Activated T-cell treated with anti-CD3 and anti-CD28 coated beads, Interleukin-2, amount 50 U/mL, for 48 hours (primary cell): ENCODE measurements around the gene COLQ.
A peak's percentile ranks its signal among the peaks of the same experiment; 100 is the strongest.

Experiments
- DNase-seq, 2 experiments: peaks; one replicate each; pipeline ENCODE4 v3.0.0-alpha.2; 2020

Gene COLQ

GRCh38 chr3:15453501-15453900 is 68.0 kb downstream of the COLQ start:
- no peak for DNase-seq

DNA sequence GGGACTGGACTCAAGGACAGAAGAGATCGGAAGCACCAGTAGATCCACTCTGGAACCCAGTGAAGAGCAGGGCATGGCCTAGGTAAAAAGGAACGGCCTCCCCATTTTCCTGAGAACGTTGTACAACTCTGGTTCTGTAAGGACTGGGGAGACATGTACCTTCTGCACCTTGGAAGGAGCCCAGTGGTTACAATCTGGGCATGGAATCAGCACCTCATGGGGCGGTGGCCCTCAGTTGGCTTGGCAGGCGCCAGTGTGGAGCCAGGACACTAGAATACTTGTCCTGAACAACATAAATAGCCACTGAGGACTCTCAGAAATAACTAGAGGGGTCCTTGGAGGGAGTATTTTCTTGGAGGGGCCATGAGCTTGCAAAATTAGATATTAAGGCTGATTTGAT is 68.5 kb downstream of the COLQ start:
- no peak for DNase-seq

DNA sequence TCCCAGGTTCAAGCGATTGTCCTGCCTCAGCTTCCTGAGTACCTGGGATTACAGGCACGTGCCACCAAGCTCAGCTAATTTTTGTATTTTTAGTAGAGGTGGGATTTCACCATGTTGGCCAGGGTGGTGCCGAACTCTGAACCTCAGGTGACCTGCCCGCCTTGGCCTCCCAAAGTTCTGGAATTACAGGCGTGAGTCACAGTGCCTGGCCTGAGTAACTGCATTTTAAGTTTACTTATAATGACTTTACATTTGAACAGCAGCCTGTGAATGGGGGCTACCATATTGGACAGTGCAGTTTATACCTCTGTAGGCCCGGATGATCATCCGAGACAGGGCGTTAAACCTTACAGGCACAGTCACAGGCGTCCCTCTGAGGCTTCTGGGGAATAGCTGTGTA is 69.3 kb downstream of the COLQ start:
- DNase-seq: no peak

- no peak for DNase-seq
Measured at GRCh38 chr3:15451216-15452113, 70.0 kb downstream of the COLQ start.

- no peak for DNase-seq
Measured at GRCh38 chr3:15450438-15451215, 70.9 kb downstream of the COLQ start.

DNA sequence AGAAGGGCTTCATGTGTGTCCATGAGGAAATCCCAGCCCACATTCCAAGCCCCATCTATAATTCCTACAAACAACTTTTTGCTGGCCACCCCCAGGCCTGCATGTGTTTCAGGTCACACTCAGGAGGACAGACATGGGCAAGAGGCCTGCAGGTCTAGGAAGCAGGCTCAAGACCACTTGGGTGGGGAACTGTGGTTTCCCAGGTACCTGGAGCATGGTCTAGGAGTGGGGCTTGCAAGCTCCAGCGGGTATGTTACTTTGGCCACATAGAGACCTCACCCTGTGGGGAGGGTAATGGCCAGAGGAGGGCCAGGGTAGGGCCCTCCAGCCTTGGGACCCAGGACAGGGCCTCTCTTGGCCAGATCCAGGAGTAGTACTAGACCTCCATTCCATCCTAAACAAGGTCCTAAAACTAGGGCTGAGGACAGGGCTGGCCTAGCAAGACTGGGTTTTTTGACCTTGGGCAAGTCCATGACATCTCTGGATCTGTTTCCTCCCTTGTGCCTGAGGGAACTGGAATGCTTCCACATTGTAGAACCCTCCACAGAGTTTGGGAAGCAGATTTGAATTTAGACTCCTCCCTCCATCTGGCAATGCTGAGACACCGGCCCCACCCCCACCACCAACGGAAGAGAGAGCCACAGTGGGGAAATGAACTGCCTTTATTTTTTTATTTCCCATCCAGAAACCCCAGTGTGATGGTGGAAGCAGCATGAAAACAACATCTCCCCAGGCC is 71.8 kb downstream of the COLQ start:
- DNase-seq: no peak

GRCh38 chr3:15443826-15444524 is 77.5 kb downstream of the COLQ start:
- DNase-seq: no peak

GRCh38 chr3:15440891-15441290 is 80.6 kb downstream of the COLQ start:
- no peak for DNase-seq

DNA sequence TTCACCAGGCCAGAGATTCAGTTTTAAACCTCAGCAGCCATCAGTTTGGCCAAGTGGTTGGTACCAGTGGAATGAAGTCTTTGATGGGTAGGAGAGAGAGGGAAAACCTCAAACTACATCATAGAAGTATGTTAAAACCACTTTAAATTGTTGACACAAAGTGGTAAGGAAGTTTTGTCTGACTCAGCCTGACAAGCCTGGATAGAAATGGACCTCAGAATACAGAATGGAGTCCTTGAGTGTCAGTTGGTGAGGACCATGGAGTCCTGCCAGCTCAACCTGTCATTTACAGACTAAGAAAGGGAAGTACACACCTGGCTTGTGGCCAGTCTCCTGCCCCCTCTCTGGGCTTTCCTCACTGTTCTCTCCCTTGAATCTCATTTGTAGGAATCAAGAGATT is 82.0 kb downstream of the COLQ start:
- no peak for DNase-seq

GRCh38 chr3:15438983-15439382 is 82.5 kb downstream of the COLQ start:
- no peak for DNase-seq

DNA sequence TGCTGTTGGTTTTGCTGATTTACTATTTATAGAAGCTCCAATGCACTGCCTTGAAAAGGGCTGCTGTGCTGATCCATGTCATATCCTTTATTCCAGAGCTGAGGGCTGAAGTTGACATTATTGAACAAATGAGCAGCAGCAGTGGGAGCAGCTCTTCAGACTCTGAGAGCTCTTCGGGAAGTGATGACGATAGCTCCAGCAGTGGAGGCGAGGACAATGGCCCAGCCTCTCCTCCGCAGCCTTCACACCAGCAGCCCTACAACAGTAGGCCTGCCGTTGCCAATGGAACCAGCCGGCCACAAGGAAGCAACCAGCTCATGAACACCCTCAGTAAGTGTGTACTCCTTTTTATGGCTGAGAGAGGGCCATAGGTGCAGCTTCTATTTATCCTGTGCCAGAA is 85.3 kb downstream of the COLQ start:
- no peak for DNase-seq

GRCh38 chr3:15434756-15435155 is 86.8 kb downstream of the COLQ start:
- DNase-seq: no peak

GRCh38 chr3:15433531-15433930 is 88.0 kb downstream of the COLQ start:
- DNase-seq: no peak

- no peak for DNase-seq
Measured at GRCh38 chr3:15431256-15431837, 90.2 kb downstream of the COLQ start.

- DNase-seq: no peak
Measured at GRCh38 chr3:15430624-15431023, 90.9 kb downstream of the COLQ start.

- no peak for DNase-seq
Measured at GRCh38 chr3:15429080-15429479, 92.4 kb downstream of the COLQ start.

DNA sequence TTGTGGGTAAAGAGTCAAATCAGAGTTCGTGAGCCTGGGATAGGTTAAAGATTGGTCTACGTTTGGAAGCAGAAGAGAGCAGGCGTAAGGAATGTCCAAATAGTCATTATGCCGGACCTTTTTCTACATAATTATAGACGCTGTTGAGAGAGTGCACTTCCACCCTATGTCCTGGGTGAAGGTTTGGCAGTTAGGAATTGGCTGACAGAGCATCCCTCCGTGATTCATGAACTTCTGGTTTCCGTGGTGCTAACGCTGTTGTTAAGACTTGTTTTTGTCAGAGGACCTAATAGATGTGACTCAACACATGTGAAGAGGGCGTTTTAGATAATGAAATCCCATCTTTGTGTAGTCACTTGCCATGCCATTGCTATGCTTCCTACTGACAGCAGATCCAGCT is 93.0 kb downstream of the COLQ start:
- peak; percentile 41 to 42 for DNase-seq

GRCh38 chr3:15427981-15428380 is 93.5 kb downstream of the COLQ start:
- DNase-seq: peak in 1 of 2 experiments; percentile 19

DNA sequence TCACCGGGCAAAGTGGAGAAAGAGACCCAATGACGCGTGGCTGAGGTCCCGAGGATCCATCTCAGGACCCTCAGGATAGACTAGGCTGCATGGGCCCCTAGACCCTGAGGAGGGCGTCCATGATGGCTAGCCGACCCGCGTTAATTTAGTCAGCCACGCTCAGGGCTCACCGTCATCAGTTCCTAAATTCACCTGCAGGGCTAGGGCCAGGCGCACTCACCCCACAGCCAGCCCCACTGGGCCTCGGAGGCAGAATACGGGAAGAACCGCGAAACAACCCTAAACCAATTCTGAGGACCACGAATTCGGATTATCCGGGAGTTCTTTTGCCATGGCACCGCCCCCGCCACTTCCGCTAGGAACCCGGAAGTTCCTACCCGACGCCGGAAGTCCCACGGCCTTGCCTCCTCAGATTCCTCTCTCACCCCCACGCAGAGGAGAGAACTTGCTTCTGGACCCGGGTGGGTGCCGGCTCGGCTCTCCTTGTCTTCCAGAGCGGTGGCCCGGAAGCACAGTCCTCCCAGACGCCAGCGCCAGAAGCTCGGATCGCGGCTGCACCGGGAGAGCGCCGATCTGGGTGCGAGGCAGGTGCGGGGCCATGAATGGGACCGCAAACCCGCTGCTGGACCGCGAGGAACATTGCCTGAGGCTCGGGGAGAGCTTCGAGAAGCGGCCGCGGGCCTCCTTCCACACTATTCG is 94.2 kb downstream of the COLQ start, which contains the start of the genes EAF1 and METTL6:
TSS of gene EAF1 (plus strand) at position 417 of the 699 bp plus-strand sequence. CDS start at position 599, 182 bp downstream.
TSS of gene METTL6 (minus strand) at position 363 of the 699 bp plus-strand sequence. CDS start 1,033 bp downstream, outside the sequence.
- peak; percentile 92 for DNase-seq

DNA sequence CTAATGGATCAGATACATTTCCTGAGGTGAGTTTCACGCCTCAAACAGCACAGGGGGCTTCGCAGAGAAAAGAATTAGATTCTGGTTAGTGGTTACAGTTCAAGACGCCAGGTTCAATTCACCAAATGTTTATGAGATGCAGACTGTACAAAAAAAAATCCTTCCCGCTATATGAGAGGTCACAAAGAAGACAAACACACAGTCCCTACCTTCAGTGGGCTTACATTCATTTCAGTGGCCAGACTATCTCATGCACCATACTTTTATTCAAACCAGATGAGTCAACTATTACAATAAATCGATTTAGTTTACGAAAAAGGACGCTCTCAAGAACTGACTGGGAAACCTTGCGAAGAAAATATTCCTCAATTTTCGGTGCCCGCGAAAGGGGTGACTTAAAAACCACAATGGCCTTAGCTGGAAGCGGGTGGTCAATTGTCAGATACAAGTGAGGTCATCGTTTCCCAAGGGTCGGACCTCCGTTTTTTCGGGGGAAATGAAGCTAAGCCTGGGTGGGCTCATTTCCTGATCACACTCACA is 94.9 kb downstream of the COLQ start:
- DNase-seq: no peak

DNA sequence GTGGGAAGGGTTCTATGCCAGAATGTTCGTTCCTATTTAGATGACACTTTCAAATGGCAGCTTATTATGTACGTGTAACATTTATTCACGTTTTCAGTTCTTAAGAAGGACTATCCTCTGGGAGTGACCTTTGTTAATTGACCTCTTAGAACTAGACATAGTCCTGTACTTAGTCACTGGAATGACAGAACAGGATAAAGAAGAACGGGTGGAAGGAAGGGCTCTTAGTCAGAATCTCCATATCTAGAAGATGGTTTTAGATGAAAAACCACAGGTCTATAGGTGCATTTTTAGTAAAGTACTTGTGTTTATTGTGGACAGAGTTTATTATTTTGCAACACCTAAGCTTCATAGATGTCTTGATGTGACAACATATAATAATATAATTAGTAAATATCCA is 100.6 kb downstream of the COLQ start:
- DNase-seq: no peak
